Measurements from ENCODE around the gene STXBP3. TPM values are rescaled to one million over a fixed set of nuclear protein-coding genes. Genes with fewer than 3 reads are reported as not detected.
"Not testable (repeated sequence)": the region's sequence is repeated elsewhere in the genome, so short reads cannot be mapped to it uniquely, and the experiment has no call there.

The STXBP3 gene
- polyA plus RNA-seq, 4 donors: 40.1 to 83.0 (median 73.8) TPM

GRCh38 chr1:108728327-108728923 lies 18.0 kb upstream of the STXBP3 start:
- no peak for DNase-seq (ENCODE audit: low read depth in 4 of 4, low spot score in 3 of 4)

- DNase-seq (ENCODE audit: low read depth in 4 of 4, low spot score in 3 of 4): no peak
Observed at GRCh38 chr1:108729481-108729880, 17.0 kb upstream of the STXBP3 start.

GRCh38 chr1:108732398-108732797 lies 14.1 kb upstream of the STXBP3 start:
- DNase-seq (ENCODE audit: low read depth in 4 of 4, low spot score in 3 of 4): no peak

GRCh38 chr1:108734171-108734865 lies 12.2 kb upstream of the STXBP3 start:
- no peak for DNase-seq (ENCODE audit: low read depth in 4 of 4, low spot score in 3 of 4)

GRCh38 chr1:108742253-108742652 lies 4.2 kb upstream of the STXBP3 start:
- DNase-seq (ENCODE audit: low read depth in 4 of 4, low spot score in 3 of 4): no peak

- no peak for DNase-seq (ENCODE audit: low read depth in 4 of 4, low spot score in 3 of 4)
Observed at GRCh38 chr1:108745980-108746381, 493 bp upstream of the STXBP3 start.

GRCh38 chr1:108747171-108747850 lies 837 bp downstream of the STXBP3 start:
- DNase-seq (ENCODE audit: low read depth in 4 of 4, low spot score in 3 of 4): peak; percentile 62 to 75 (median 73)

- no peak for DNase-seq (ENCODE audit: low read depth in 4 of 4, low spot score in 3 of 4)
Observed at GRCh38 chr1:108747898-108748297, 1.4 kb downstream of the STXBP3 start.

- no peak for DNase-seq (ENCODE audit: low read depth in 4 of 4, low spot score in 3 of 4)
Observed at GRCh38 chr1:108749081-108749480, 2.6 kb downstream of the STXBP3 start.

- peak in 1 of 4 donors; percentile 53 for DNase-seq (ENCODE audit: low read depth in 4 of 4, low spot score in 3 of 4)
Observed at GRCh38 chr1:108750476-108751181, 4.2 kb downstream of the STXBP3 start.

GRCh38 chr1:108753363-108753762 lies 6.9 kb downstream of the STXBP3 start:
- no peak for DNase-seq (ENCODE audit: low read depth in 4 of 4, low spot score in 3 of 4)

GRCh38 chr1:108758796-108759195 lies 12.3 kb downstream of the STXBP3 start:
- DNase-seq (ENCODE audit: low read depth in 4 of 4, low spot score in 3 of 4): no peak

GRCh38 chr1:108767115-108767514 lies 20.6 kb downstream of the STXBP3 start:
- DNase-seq (ENCODE audit: low read depth in 4 of 4, low spot score in 3 of 4): no peak

- DNase-seq (ENCODE audit: low read depth in 4 of 4, low spot score in 3 of 4): no peak
Observed at GRCh38 chr1:108767708-108768107, 21.2 kb downstream of the STXBP3 start.

- DNase-seq (ENCODE audit: low read depth in 4 of 4, low spot score in 3 of 4): no peak
Observed at GRCh38 chr1:108777839-108778238, 31.4 kb downstream of the STXBP3 start.

GRCh38 chr1:108779455-108779854 lies 33.0 kb downstream of the STXBP3 start:
- no peak for DNase-seq (ENCODE audit: low read depth in 4 of 4, low spot score in 3 of 4)

GRCh38 chr1:108780937-108781574 lies 34.6 kb downstream of the STXBP3 start:
- no peak for DNase-seq (ENCODE audit: low read depth in 4 of 4, low spot score in 3 of 4)

GRCh38 chr1:108781575-108781944 lies 35.1 kb downstream of the STXBP3 start:
- not testable (repeated sequence) for DNase-seq (ENCODE audit: low read depth in 4 of 4, low spot score in 3 of 4)

- no peak for DNase-seq (ENCODE audit: low read depth in 4 of 4, low spot score in 3 of 4)
Observed at GRCh38 chr1:108785264-108785663, 38.8 kb downstream of the STXBP3 start.

GRCh38 chr1:108785880-108786279 lies 39.4 kb downstream of the STXBP3 start:
- DNase-seq (ENCODE audit: low read depth in 4 of 4, low spot score in 3 of 4): no peak

- no peak for DNase-seq (ENCODE audit: low read depth in 4 of 4, low spot score in 3 of 4)
Observed at GRCh38 chr1:108791790-108792189, 45.3 kb downstream of the STXBP3 start.
